ENCODE data around the gene OR6B1. TPM values are rescaled to one million over a fixed set of nuclear protein-coding genes. Genes with fewer than 3 reads are reported as not detected.

Gene OR6B1
- under 0.01 TPM in 1 of 2 replicates, not detected in the other for total RNA-seq

DNA sequence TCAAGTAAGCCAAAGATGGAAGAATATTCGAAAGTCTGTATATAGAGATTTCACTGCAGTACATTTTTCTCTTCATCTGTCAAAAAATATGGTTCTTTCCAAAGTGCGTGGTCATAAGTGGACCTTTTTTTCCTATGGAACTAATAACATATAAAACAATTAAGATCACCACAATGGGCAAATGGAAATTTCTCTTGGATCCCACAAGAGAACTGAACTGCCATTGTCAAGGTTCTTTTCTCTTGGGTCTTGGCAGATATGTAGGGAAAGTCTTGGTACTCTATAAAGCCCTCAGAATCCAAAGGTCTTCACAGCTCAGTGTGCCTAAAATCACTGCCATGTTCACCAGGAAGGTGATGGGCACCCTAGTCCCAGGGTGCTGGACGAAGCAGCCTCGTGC lies at the start of gene OR6B1:
Gene OR6B1, plus strand, starts transcription at position 301 of the 400 bp plus-strand sequence. CDS start 3,677 bp downstream, outside the sequence.
- no peak for DNase-seq (ENCODE audit: low read depth)
- H3K4me3 ChIP-seq (ENCODE audit: low read depth, low read length) = no peak within 1 kb of the TSS
- TF ChIP-seq, protein P1, sequence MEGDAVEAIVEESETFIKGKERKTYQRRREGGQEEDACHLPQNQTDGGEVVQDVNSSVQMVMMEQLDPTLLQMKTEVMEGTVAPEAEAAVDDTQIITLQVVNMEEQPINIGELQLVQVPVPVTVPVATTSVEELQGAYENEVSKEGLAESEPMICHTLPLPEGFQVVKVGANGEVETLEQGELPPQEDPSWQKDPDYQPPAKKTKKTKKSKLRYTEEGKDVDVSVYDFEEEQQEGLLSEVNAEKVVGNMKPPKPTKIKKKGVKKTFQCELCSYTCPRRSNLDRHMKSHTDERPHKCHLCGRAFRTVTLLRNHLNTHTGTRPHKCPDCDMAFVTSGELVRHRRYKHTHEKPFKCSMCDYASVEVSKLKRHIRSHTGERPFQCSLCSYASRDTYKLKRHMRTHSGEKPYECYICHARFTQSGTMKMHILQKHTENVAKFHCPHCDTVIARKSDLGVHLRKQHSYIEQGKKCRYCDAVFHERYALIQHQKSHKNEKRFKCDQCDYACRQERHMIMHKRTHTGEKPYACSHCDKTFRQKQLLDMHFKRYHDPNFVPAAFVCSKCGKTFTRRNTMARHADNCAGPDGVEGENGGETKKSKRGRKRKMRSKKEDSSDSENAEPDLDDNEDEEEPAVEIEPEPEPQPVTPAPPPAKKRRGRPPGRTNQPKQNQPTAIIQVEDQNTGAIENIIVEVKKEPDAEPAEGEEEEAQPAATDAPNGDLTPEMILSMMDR (IDR thresholded peaks at IDR 0.05; ENCODE audit: insufficient read depth, low read depth, low read length) = no peak

DNA sequence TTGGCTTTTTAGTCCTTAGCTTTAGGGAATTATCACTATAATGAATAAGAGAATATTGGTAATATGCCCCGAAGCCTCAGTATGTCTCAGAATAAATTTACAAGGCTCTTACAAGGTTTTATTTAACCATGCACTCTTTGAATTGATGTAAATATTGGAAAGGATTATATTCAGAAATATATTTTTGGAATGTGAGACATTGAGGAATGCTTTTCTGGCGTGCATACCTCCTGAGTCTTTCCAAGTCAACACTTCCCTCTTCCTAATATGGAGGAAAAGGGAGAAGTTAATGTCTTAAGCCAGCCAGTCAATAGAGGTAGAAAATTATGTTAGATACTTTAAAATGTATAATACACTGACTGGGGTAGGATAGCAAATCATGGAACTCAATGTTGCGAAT lies 46.7 kb upstream of the OR6B1 start:
- no peak overlapping the region for H3K4me3 ChIP-seq (ENCODE audit: low read depth, low read length)
- no peak for DNase-seq (ENCODE audit: low read depth)
- TF ChIP-seq, protein P1 (IDR thresholded peaks at IDR 0.05; ENCODE audit: insufficient read depth, low read depth, low read length) = no peak

DNA sequence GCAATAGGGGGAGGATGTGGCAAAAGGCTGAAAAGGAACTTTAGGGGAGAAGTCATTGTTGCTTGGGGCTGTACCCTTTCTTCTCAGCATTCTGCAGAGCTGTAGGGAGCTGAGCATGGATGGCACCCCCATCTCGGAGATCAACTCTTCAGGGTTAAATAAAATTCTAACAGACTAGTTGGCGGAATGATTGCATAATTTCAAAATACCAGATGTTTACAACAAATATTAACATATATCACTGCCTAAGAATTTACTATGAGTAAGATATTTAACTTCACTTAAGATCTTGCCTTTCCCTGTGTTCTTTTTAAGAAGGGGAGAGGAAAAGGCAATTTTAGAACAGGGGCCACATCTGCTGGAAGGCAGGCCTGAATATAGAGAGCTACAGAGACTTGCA lies 46.0 kb upstream of the OR6B1 start:
- DNase-seq (ENCODE audit: low read depth) = peak; percentile 38
- H3K4me3 ChIP-seq (ENCODE audit: low read depth, low read length) = no peak overlapping the region
- TF ChIP-seq, protein P1 (IDR thresholded peaks at IDR 0.05; ENCODE audit: insufficient read depth, low read depth, low read length) = no peak

DNA sequence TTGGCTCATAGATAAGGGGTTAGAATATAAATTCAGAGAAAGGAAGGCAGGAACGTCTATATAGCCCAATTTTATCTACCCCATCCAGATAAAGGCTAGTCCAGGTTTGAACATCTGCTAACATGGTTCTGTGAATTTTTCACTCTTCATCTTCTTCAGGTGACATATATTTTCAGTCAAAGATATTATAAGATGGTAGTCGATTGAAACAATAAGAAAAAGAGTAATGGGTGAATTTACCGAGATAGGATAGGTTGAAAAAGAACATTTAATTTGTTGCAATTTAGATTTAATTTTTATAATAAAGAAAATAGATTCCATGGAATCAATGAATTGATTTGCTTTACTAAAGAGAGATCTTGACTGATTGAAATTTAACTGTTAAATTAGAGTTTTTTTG lies 45.6 kb upstream of the OR6B1 start, which contains the start of gene OR2F1:
Gene OR2F1, plus strand, starts transcription at position 301 of the 400 bp plus-strand sequence. CDS start 5,127 bp downstream, outside the sequence.
- DNase-seq (ENCODE audit: low read depth) = no peak
- no peak within 1 kb of the TSS for H3K4me3 ChIP-seq (ENCODE audit: low read depth, low read length)
- TF ChIP-seq, protein P1 (IDR thresholded peaks at IDR 0.05; ENCODE audit: insufficient read depth, low read depth, low read length) = no peak

DNA sequence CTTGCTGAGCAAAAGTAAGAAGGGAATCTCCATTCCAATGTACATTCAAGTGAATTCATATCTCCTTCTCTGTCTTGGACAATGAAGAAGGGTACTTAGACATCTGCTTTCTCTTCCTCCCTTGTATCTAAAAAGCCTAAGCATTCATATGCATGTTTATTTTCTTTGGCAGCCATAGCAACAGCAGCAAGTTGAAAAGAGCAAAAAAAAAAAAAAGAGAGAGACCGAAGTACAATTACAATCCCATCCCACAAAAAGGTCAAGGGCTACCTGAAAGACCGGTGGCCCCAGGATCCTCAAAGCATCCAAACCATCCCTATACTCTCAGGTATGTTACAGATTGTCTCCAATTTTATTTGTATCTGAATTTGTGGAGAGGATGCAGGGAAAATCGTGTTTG lies 41.3 kb upstream of the OR6B1 start:
- no peak overlapping the region for H3K4me3 ChIP-seq (ENCODE audit: low read depth, low read length)
- peak; percentile 26 for DNase-seq (ENCODE audit: low read depth)
- TF ChIP-seq, protein P1 (IDR thresholded peaks at IDR 0.05; ENCODE audit: insufficient read depth, low read depth, low read length) = no peak

DNA sequence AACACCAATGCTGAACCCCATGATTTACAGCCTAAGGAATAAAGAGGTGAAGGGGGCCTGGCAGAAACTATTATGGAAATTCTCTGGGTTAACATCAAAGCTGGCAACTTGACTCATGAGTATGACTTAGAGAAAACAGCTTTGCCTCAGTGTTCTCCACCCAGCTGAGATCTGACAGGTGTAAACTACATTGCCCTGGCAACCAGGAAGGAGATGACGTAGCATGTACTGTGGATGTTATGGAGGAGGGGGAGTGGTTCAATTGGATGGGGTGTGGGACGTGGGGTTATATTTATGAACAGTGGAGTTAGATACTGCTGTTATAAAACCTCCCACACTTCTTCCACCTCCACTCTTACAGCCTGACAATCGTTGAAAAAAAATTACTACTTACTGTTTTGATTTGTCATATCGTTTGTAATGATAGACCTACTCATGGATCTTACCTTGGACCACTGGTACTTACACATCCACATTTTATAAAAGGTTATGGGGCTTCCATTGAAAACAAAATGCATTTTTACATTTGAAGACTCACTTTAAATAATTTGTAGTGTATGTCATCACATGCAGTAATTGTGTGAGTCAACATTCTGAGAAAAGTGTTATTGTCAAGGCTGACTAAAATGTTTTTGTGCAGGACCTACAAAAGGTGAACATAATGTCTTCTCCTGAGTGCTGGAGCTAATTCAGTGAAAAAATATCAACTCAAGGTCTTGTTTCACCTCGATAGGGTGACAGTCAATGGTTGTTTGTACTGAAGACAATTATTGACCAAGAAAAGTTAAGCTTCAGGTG lies 39.1 kb upstream of the OR6B1 start:
- TF ChIP-seq, protein P1 (IDR thresholded peaks at IDR 0.05; ENCODE audit: insufficient read depth, low read depth, low read length) = no peak
- no peak overlapping the region for H3K4me3 ChIP-seq (ENCODE audit: low read depth, low read length)
- DNase-seq (ENCODE audit: low read depth) = no peak

All from fibroblast of villous mesenchyme (primary cell).